IMR-90 (cell line): ENCODE measurements around the gene ALDOC. TPM values are rescaled to one million over a fixed set of nuclear protein-coding genes. Genes with fewer than 3 reads are reported as not detected.

Experiments used
- ATAC-seq: fragments of 200-7000 bp; cut with Tn5 transposase; 2 replicates; pipeline ENCODE4 v1.9.1; 2020; ENCODE audit warnings: low read depth, mild to moderate bottlenecking, moderate library complexity
- BruUV-seq: library from RNA; stranded (reverse); fragments of 400-500 nt; replicated peaks from 2 replicates; lab custom pipeline; 2021; lab: Mats Ljungman, UMichigan
- CTCF ChIA-PET: fragments of 300-600 bp; formaldehyde crosslinking; extraction: SDS; loops from one replicate; lab custom pipeline; 2021; ENCODE audit warnings: antibody characterized with exemption; lab: Yijun Ruan, JAX
- POLR2A ChIA-PET: fragments of 300-600 bp; sonication (Branson Sonifier 250); formaldehyde crosslinking; loops from one replicate; lab custom pipeline; 2022; ENCODE audit warnings: antibody characterized with exemption; ENCODE audit not compliant: unreplicated experiment; lab: Charles Lee
- DNase-seq: peaks from one replicate; pipeline ENCODE4 v3.0.0; 2013
- H2AFZ ChIP-seq: replicated peaks from 2 replicates; pipeline ENCODE3; 2013; ENCODE audit warnings: low read length, mild to moderate bottlenecking; ENCODE audit not compliant: poor library complexity
- H2AK5ac ChIP-seq: 2 replicates; pipeline ENCODE4 v1.6.1; 2013; ENCODE audit warnings: low read depth, low read length, inconsistent platforms
- H2AK9ac ChIP-seq: replicated peaks from 2 replicates; pipeline ENCODE3; 2013; ENCODE audit warnings: mild to moderate bottlenecking, low read depth, low read length, moderate library complexity; ENCODE audit not compliant: poor library complexity
- H2BK120ac ChIP-seq: 2 replicates; pipeline ENCODE4 v1.6.1; 2013; ENCODE audit warnings: low read depth, low read length, inconsistent platforms
- H2BK15ac ChIP-seq: 3 replicates; pipeline ENCODE4 v1.6.1; 2013; ENCODE audit warnings: low read depth, low read length, inconsistent platforms
- H2BK20ac ChIP-seq: 2 replicates; pipeline ENCODE4 v1.6.1; 2013; ENCODE audit warnings: low read depth, mild to moderate bottlenecking, inconsistent platforms, low read length, moderate library complexity
- H2BK5ac ChIP-seq: 2 replicates; pipeline ENCODE4 v1.6.1; 2013; ENCODE audit warnings: mild to moderate bottlenecking, low read depth, low read length, inconsistent platforms; ENCODE audit not compliant: poor library complexity, severe bottlenecking
- H3K14ac ChIP-seq: replicated peaks from 2 replicates; pipeline ENCODE4 v1.6.1; 2013; ENCODE audit warnings: low read depth, low read length, inconsistent platforms
- H3K18ac ChIP-seq: 2 replicates; pipeline ENCODE4 v1.6.1; 2013; ENCODE audit warnings: low read depth, low read length, control low read depth
- H3K23ac ChIP-seq: 2 replicates; pipeline ENCODE4 v1.6.1; 2013; ENCODE audit warnings: low read depth, low read length, inconsistent platforms
- H3K27ac ChIP-seq: 2 replicates; pipeline ENCODE4 v1.5.1; 2013; ENCODE audit warnings: mild to moderate bottlenecking, control low read depth, low read length; ENCODE audit not compliant: insufficient read depth
- H3K27me3 ChIP-seq: 2 replicates; pipeline ENCODE4 v1.6.1; 2013; ENCODE audit warnings: low read length; ENCODE audit not compliant: control insufficient read depth, insufficient read depth
- H3K36me3 ChIP-seq: 2 replicates; pipeline ENCODE4 v1.6.1; 2013; ENCODE audit warnings: low read length, mixed read lengths; ENCODE audit not compliant: control insufficient read depth, insufficient read depth
- H3K4ac ChIP-seq: 2 replicates; pipeline ENCODE4 v1.6.1; 2013; ENCODE audit warnings: low read depth, low read length, inconsistent platforms
- H3K4me1 ChIP-seq: 2 replicates; pipeline ENCODE4 v1.6.1; 2013; ENCODE audit warnings: low read length, mixed read lengths; ENCODE audit not compliant: control insufficient read depth, insufficient read depth
- H3K4me2 ChIP-seq: 2 replicates; pipeline ENCODE4 v1.6.1; 2013; ENCODE audit warnings: low read depth, mild to moderate bottlenecking, control low read depth, low read length, moderate library complexity
- H3K4me3 ChIP-seq: 2 replicates; pipeline ENCODE4 v1.5.1; 2013; ENCODE audit warnings: low read depth, mild to moderate bottlenecking, control low read depth, low read length, moderate library complexity; ENCODE audit not compliant: insufficient read depth
- H3K56ac ChIP-seq: 2 replicates; pipeline ENCODE4 v1.6.1; 2013; ENCODE audit warnings: low read length, inconsistent platforms; ENCODE audit not compliant: insufficient read depth; ENCODE audit errors: extremely low read depth
- H3K79me1 ChIP-seq, 2 experiments: 2 replicates each; pipeline ENCODE4 v1.6.1; 2013; ENCODE audit warnings: low read length in 2 of 2, inconsistent platforms in 1 of 2, low read depth in 1 of 2
- H3K9ac ChIP-seq: 2 replicates; pipeline ENCODE4 v1.6.1; 2013; ENCODE audit warnings: low read depth, low read length, control low read depth
- H3K9me1 ChIP-seq: 2 replicates; pipeline ENCODE4 v1.6.1; 2013; ENCODE audit warnings: low read length, inconsistent platforms; ENCODE audit not compliant: insufficient read depth
- H3K9me3 ChIP-seq: 2 replicates; pipeline ENCODE4 v1.6.1; 2013; ENCODE audit warnings: low read length; ENCODE audit not compliant: control insufficient read depth, insufficient read depth
- H4K20me1 ChIP-seq: 2 replicates; pipeline ENCODE4 v1.6.1; 2013; ENCODE audit warnings: low read length, inconsistent platforms; ENCODE audit not compliant: insufficient read depth
- H4K5ac ChIP-seq: 2 replicates; pipeline ENCODE4 v1.6.1; 2013; ENCODE audit warnings: mild to moderate bottlenecking, low read depth, low read length, control low read depth
- H4K8ac ChIP-seq, 2 experiments: 2 replicates each; pipeline ENCODE4 v1.6.1; 2013; ENCODE audit warnings: low read depth in 2 of 2, low read length in 2 of 2, control low read depth in 1 of 2, inconsistent platforms in 1 of 2
- H4K91ac ChIP-seq: 2 replicates; pipeline ENCODE4 v1.6.1; 2013; ENCODE audit warnings: low read depth, low read length, inconsistent platforms; ENCODE audit not compliant: insufficient read depth
- BHLHE40 ChIP-seq: fragments of 150-350 bp; IDR thresholded peaks from 2 replicates; pipeline ENCODE4 v1.6.1; 2016; ENCODE audit warnings: mild to moderate bottlenecking, low read depth, low read length
- CEBPB ChIP-seq: IDR thresholded peaks from 2 replicates; pipeline ENCODE4 v1.6.1; 2012; ENCODE audit warnings: low read depth, low read length, improper control_type of control experiment
- CHD1 ChIP-seq: IDR thresholded peaks from 2 replicates; pipeline ENCODE4 v1.6.1; 2012; ENCODE audit warnings: low read depth, low read length, improper control_type of control experiment
- FOS ChIP-seq: fragments of 150-350 bp; IDR thresholded peaks from 2 replicates; pipeline ENCODE4 v1.6.1; 2016; ENCODE audit warnings: low read depth, low read length
- MAFK ChIP-seq: IDR thresholded peaks from 2 replicates; pipeline ENCODE4 v1.6.1; 2012; ENCODE audit warnings: low read depth, low read length, improper control_type of control experiment
- MAZ ChIP-seq: IDR thresholded peaks from 2 replicates; pipeline ENCODE4 v1.6.1; 2012; ENCODE audit warnings: low read depth, mild to moderate bottlenecking, low read length, improper control_type of control experiment, moderate library complexity, borderline replicate concordance
- MXI1 ChIP-seq: IDR thresholded peaks from 2 replicates; pipeline ENCODE4 v1.6.1; 2012; ENCODE audit warnings: low read depth, mild to moderate bottlenecking, low read length, moderate library complexity, borderline replicate concordance
- NFE2L2 ChIP-seq: fragments of 150-350 bp; IDR thresholded peaks from 2 replicates; pipeline ENCODE4 v1.6.1; 2016; ENCODE audit warnings: low read depth, mild to moderate bottlenecking, low read length
- POLR2A ChIP-seq: IDR thresholded peaks from 2 replicates; pipeline ENCODE4 v1.6.1; 2012; ENCODE audit warnings: mild to moderate bottlenecking, low read depth, low read length
- RAD21 ChIP-seq: IDR thresholded peaks from 2 replicates; pipeline ENCODE4 v1.6.1; 2012; ENCODE audit warnings: low read length, improper control_type of control experiment
- RCOR1 ChIP-seq: IDR thresholded peaks from 2 replicates; pipeline ENCODE4 v1.6.1; 2012; ENCODE audit warnings: mild to moderate bottlenecking, low read length, improper control_type of control experiment; ENCODE audit not compliant: insufficient replicate concordance
- RFX5 ChIP-seq: IDR thresholded peaks from 2 replicates; pipeline ENCODE4 v1.8.0; 2012; ENCODE audit warnings: low read depth, mild to moderate bottlenecking, low read length, moderate library complexity
- SMC3 ChIP-seq: fragments of 150-350 bp; IDR thresholded peaks from 2 replicates; pipeline ENCODE4 v1.6.1; 2016; ENCODE audit warnings: low read depth, mild to moderate bottlenecking, antibody characterized with exemption, low read length, moderate library complexity
- WGBS, 2 experiments: methylation state at CpG; one replicate each; pipeline versions ENCODE4 v1.1.5 to v1.1.7; 2013; ENCODE audit warnings: missing lambda C conversion rate in 2 of 2; ENCODE audit not compliant: insufficient read length in 1 of 2; ENCODE audit errors: extremely low coverage in 2 of 2; 5-methylcytosine and 5-hydroxymethylcytosine counted together
- dilution Hi-C: fragments of 300-500 bp; cut with HindIII; formaldehyde crosslinking; loops from one replicate; pipeline ENCODE4 v1.14.3; 2018; ENCODE audit warnings: low sequenced_read_pairs; ENCODE audit not compliant: unreplicated experiment
- in situ Hi-C: fragments of 300-500 bp; cut with MboI; formaldehyde crosslinking; loops from 3 replicates; pipeline ENCODE4 v1.14.3; 2019; ENCODE audit warnings: low sequenced_read_pairs, inconsistent platforms, mixed read lengths
- intact Hi-C: fragments of 100-400 bp; cut with micrococcal nuclease; formaldehyde crosslinking; loops from 2 replicates; pipeline ENCODE4 v1.10.0; 2022
- polyA plus RNA-seq, 3 experiments: library from polyadenylated mRNA; depleted of rRNA; stranded (reverse); fragments of >200 nt; gene quantifications; 2 replicates each; pipeline ENCODE4 v1.2.3, GENCODE V29; 2012; ENCODE audit warnings: low replicate concordance in 1 of 3
- total RNA-seq: library from RNA; depleted of rRNA; stranded (reverse); fragments of >200 nt; gene quantifications from 2 replicates; pipeline ENCODE4 v1.2.3, GENCODE V29; 2012
- TF ChIP-seq, protein P1 (sequence below): conservative IDR thresholded peaks from 2 replicates; pipeline ENCODE4 v1.5.1; 2012; ENCODE audit warnings: mild to moderate bottlenecking, low read depth, low read length, improper control_type of control experiment
- TF ChIP-seq, protein P2 (sequence below): fragments of 150-350 bp; IDR thresholded peaks from 2 replicates; pipeline ENCODE4 v1.6.1; 2017; ENCODE audit warnings: mild to moderate bottlenecking, antibody characterized with exemption, low read length, low read depth
- TF ChIP-seq, protein P3 (sequence below): fragments of 150-350 bp; IDR thresholded peaks from 2 replicates; pipeline ENCODE4 v1.6.1; 2016; ENCODE audit warnings: low read depth, mild to moderate bottlenecking, low read length, moderate library complexity, borderline replicate concordance

Gene ALDOC
- total and polyA plus RNA-seq, 2 of the 4 experiments (the other 2 are of a cell fraction): 47.0 to 69.7 TPM

DNA sequence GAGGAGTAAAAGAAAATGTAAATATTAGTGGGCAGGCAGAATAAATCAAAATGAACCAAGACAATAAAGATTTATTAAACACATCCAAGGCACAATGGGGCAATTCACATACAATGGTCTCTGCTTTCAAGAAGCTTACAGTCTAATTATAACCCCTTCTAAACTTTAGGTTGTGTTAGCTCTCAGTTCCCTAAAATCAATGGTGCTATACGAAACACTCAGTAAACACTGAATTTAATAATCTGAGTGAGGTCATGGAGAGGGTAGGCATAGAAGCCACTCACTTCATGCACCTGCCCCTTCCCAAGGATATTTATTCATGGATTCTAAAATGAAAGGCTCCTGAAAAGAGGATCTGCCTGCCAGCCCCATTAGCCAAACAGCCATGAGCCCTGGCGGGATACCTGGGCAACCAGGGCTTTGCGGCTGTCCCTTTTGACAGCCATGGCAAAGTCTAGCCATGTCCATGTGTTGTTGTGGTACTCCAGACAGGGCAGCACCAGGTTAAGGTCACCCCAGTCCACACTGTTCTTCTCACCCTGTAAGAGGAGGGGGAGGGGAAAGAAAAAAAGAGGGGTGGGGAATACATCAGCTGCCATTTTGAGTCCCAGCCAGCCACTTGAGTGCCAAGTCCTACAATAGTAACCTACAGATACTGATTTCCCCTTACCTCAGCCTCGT, 38.7 kb upstream of the ALDOC start:
- Histone ChIP-seq H2BK5ac (no peak overlapping the region), H2BK120ac (no peak overlapping the region), H3K14ac (no peak overlapping the region), H3K27ac (no peak overlapping the region), H3K9me1 (no peaks in the 10 kb centered on the region), H4K20me1 (peaks cover 8% of the 10 kb centered on the region; the same call in 1 of the 2 replicates), H3K9me3 (no peaks in the 10 kb centered on the region), H3K4me1 (no peaks in the 10 kb centered on the region), H3K4me2 (no peak overlapping the region), H2BK15ac (no peak overlapping the region), H2AK5ac (no peak overlapping the region), H3K36me3 (peaks cover 55% of the 10 kb centered on the region), H3K27me3 (no peaks in the 10 kb centered on the region), H2AK9ac (no peak overlapping the region), H3K4ac (no peak overlapping the region), H4K8ac (no peak overlapping the region), H3K18ac (no peak overlapping the region), H3K23ac (no peak overlapping the region), H3K79me1 (no peaks in the 10 kb centered on the region), H2AFZ (no peak overlapping the region), H3K9ac (no peak overlapping the region), H3K4me3 (no peak overlapping the region), H3K56ac (no peak overlapping the region), H4K91ac (no peak overlapping the region), H4K5ac (no peak overlapping the region), H2BK20ac (no peak overlapping the region)
- TF ChIP-seq, protein P1, sequence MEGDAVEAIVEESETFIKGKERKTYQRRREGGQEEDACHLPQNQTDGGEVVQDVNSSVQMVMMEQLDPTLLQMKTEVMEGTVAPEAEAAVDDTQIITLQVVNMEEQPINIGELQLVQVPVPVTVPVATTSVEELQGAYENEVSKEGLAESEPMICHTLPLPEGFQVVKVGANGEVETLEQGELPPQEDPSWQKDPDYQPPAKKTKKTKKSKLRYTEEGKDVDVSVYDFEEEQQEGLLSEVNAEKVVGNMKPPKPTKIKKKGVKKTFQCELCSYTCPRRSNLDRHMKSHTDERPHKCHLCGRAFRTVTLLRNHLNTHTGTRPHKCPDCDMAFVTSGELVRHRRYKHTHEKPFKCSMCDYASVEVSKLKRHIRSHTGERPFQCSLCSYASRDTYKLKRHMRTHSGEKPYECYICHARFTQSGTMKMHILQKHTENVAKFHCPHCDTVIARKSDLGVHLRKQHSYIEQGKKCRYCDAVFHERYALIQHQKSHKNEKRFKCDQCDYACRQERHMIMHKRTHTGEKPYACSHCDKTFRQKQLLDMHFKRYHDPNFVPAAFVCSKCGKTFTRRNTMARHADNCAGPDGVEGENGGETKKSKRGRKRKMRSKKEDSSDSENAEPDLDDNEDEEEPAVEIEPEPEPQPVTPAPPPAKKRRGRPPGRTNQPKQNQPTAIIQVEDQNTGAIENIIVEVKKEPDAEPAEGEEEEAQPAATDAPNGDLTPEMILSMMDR: no peak
- TF ChIP-seq NFE2L2 (no peak), BHLHE40 (no peak), MAFK (no peak), MAZ (no peak), POLR2A (no peak), RFX5 (no peak), FOS (no peak), SMC3 (no peak), CEBPB (no peak), CHD1 (no peak), MXI1 (no peak), RAD21 (no peak), RCOR1 (no peak)
- TF ChIP-seq, protein P2, sequence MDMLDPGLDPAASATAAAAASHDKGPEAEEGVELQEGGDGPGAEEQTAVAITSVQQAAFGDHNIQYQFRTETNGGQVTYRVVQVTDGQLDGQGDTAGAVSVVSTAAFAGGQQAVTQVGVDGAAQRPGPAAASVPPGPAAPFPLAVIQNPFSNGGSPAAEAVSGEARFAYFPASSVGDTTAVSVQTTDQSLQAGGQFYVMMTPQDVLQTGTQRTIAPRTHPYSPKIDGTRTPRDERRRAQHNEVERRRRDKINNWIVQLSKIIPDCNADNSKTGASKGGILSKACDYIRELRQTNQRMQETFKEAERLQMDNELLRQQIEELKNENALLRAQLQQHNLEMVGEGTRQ: no peak
- TF ChIP-seq, protein P3, sequence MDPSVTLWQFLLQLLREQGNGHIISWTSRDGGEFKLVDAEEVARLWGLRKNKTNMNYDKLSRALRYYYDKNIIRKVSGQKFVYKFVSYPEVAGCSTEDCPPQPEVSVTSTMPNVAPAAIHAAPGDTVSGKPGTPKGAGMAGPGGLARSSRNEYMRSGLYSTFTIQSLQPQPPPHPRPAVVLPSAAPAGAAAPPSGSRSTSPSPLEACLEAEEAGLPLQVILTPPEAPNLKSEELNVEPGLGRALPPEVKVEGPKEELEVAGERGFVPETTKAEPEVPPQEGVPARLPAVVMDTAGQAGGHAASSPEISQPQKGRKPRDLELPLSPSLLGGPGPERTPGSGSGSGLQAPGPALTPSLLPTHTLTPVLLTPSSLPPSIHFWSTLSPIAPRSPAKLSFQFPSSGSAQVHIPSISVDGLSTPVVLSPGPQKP: no peak
- in situ Hi-C loops (loop anchor here (10.0 kb wide), 1 partner anchor 121 kb away; no protein-coding TSS in a partner anchor), intact Hi-C loops (no loop called here), dilution Hi-C loops (no loop called here)
- DNase-seq: no peak
- ChIA-PET POLR2A (no interaction called here), CTCF (interaction anchor here (1.3 kb wide), 1 partner anchor 28 kb away, joined by 3 read pairs; no protein-coding TSS in a partner anchor)
- no TSS peak for BruUV-seq
- no peak for ATAC-seq
- WGBS, 2 experiments: 71% methylated on average over 1 of the region's 4 CpGs; no CpG with 5 or more reads in 1 of the 2 experiments
